Astrocyte (in vitro differentiated cells and primary cell): ENCODE measurements around the gene CREG2. TPM values are rescaled to one million over a fixed set of nuclear protein-coding genes. Genes with fewer than 3 reads are reported as not detected.
"Not testable (repeated sequence)": the region's sequence is repeated elsewhere in the genome, so short reads cannot be mapped to it uniquely, and the experiment has no call there.

Experiments
- DNase-seq: peaks from one replicate; pipeline ENCODE4 v3.0.0-alpha.2; 2010; ENCODE audit warnings: low read depth
- FAIRE-seq: peaks from 2 replicates; lab custom pipeline; 2011; peaks lifted over from hg19 to GRCh38; lab: Jason Lieb, UNC
- H2AFZ ChIP-seq: 2 replicates; pipeline ENCODE4 v1.6.0; 2012; ENCODE audit warnings: low read depth, low read length, inconsistent platforms
- H3K27ac ChIP-seq: 2 replicates; pipeline ENCODE4 v1.5.1; 2011; ENCODE audit warnings: low read depth, low read length, inconsistent platforms
- H3K27me3 ChIP-seq: 2 replicates; pipeline ENCODE4 v1.6.0; 2011; ENCODE audit warnings: low read length, inconsistent platforms; ENCODE audit not compliant: insufficient read depth
- H3K36me3 ChIP-seq: 2 replicates; pipeline ENCODE4 v1.5.1; 2011; ENCODE audit warnings: low read length, inconsistent platforms; ENCODE audit not compliant: insufficient read depth
- H3K4me1 ChIP-seq: 2 replicates; pipeline ENCODE4 v1.5.1; 2011; ENCODE audit warnings: low read length, inconsistent platforms; ENCODE audit not compliant: insufficient read depth
- H3K4me2 ChIP-seq: 2 replicates; pipeline ENCODE4 v1.6.0; 2012; ENCODE audit warnings: low read length, inconsistent platforms
- H3K4me3 ChIP-seq: 2 replicates; pipeline ENCODE4 v1.5.1; 2011; ENCODE audit warnings: low read depth, mild to moderate bottlenecking, low read length, inconsistent platforms; ENCODE audit not compliant: insufficient read depth
- H3K79me2 ChIP-seq: 2 replicates; pipeline ENCODE4 v1.6.0; 2012; ENCODE audit warnings: mild to moderate bottlenecking, low read length, inconsistent platforms; ENCODE audit not compliant: insufficient read depth
- H3K9ac ChIP-seq: 2 replicates; pipeline ENCODE4 v1.6.0; 2012; ENCODE audit warnings: mild to moderate bottlenecking, low read length, inconsistent platforms
- H3K9me3 ChIP-seq: 2 replicates; pipeline ENCODE4 v1.5.1; 2012; ENCODE audit warnings: low read depth, mild to moderate bottlenecking, low read length, inconsistent platforms; ENCODE audit not compliant: insufficient read depth
- H4K20me1 ChIP-seq: 2 replicates; pipeline ENCODE4 v1.6.0; 2012; ENCODE audit warnings: low read length, inconsistent platforms; ENCODE audit not compliant: insufficient read depth
- H3K27ac Mint-ChIP-seq: one replicate; pipeline ENCODE4 v1.8.0; 2021; ENCODE audit warnings: mild to moderate bottlenecking, mixed read lengths; ENCODE audit not compliant: unreplicated experiment
- H3K27me3 Mint-ChIP-seq: one replicate; pipeline ENCODE4 v1.8.0; 2021; ENCODE audit warnings: low read depth, mixed read lengths; ENCODE audit not compliant: unreplicated experiment
- H3K36me3 Mint-ChIP-seq: one replicate; pipeline ENCODE4 v1.8.0; 2021; ENCODE audit warnings: low read depth, mixed read lengths; ENCODE audit not compliant: unreplicated experiment
- H3K4me1 Mint-ChIP-seq: one replicate; pipeline ENCODE4 v1.8.0; 2021; ENCODE audit warnings: low read depth, mixed read lengths; ENCODE audit not compliant: unreplicated experiment
- H3K4me3 Mint-ChIP-seq: one replicate; pipeline ENCODE4 v1.8.0; 2021; ENCODE audit warnings: mild to moderate bottlenecking, moderate library complexity, mixed read lengths; ENCODE audit not compliant: unreplicated experiment
- H3K9me3 Mint-ChIP-seq: one replicate; pipeline ENCODE4 v1.8.0; 2021; ENCODE audit warnings: mild to moderate bottlenecking, mixed read lengths; ENCODE audit not compliant: unreplicated experiment
- CTCF ChIP-seq: IDR thresholded peaks from 2 replicates; pipeline ENCODE4 v1.5.1; 2011; ENCODE audit warnings: low read depth, mild to moderate bottlenecking, inconsistent platforms, low read length, moderate library complexity; ENCODE audit not compliant: insufficient read depth
- EZH2 ChIP-seq: IDR thresholded peaks from 2 replicates; pipeline ENCODE4 v1.6.1; 2012; ENCODE audit warnings: mild to moderate bottlenecking, low read length, inconsistent platforms; ENCODE audit not compliant: insufficient read depth
- total RNA-seq: library from RNA; stranded (reverse); gene quantifications from 2 replicates; pipeline ENCODE4 v1.2.1, GENCODE V29; 2021

The CREG2 gene
- total RNA-seq, 1 donor from 2014 or later, result 0.11 TPM

- Mint-ChIP-seq H3K27me3 (no peaks in the 10 kb centered on the region), H3K36me3 (no peaks in the 10 kb centered on the region), H3K4me3 (no peak overlapping the region), H3K9me3 (no peaks in the 10 kb centered on the region), H3K27ac (no peak overlapping the region), H3K4me1 (peaks cover 16% of the 10 kb centered on the region)
- no peaks in the 10 kb centered on the region for H3K36me3 ChIP-seq
- peak overlapping the region; percentile 28 for H3K27ac ChIP-seq
- peaks cover 20% of the 10 kb centered on the region for H3K4me1 ChIP-seq
- H3K4me3 ChIP-seq, result no peak overlapping the region
- no peak for TF ChIP-seq EZH2
- no peak for TF ChIP-seq CTCF
- no peak overlapping the region for H3K9ac ChIP-seq
- peak overlapping the region; percentile 72 for H2AFZ ChIP-seq
- no peak for DNase-seq
- H3K9me3 ChIP-seq, result no peaks in the 10 kb centered on the region
- no peak for FAIRE-seq
- no peaks in the 10 kb centered on the region for H4K20me1 ChIP-seq
- H3K79me2 ChIP-seq, result no peaks in the 10 kb centered on the region
- H3K4me2 ChIP-seq, result peak overlapping the region; percentile 65
- no peaks in the 10 kb centered on the region for H3K27me3 ChIP-seq
Measured at GRCh38 chr2:101327863-101328394, 59.4 kb downstream of the CREG2 start.

- Histone ChIP-seq H3K27me3 (no peaks in the 10 kb centered on the region), H3K79me2 (no peaks in the 10 kb centered on the region), H2AFZ (no peak overlapping the region), H3K9me3 (no peaks in the 10 kb centered on the region), H3K4me1 (peaks cover 18% of the 10 kb centered on the region), H3K27ac (no peak overlapping the region), H3K36me3 (no peaks in the 10 kb centered on the region), H4K20me1 (no peaks in the 10 kb centered on the region), H3K4me2 (no peak overlapping the region), H3K4me3 (no peak overlapping the region), H3K9ac (no peak overlapping the region)
- no peak for FAIRE-seq
- H3K4me1 Mint-ChIP-seq, result peaks cover 10% of the 10 kb centered on the region
- H3K9me3 Mint-ChIP-seq, result no peaks in the 10 kb centered on the region
- no peaks in the 10 kb centered on the region for H3K36me3 Mint-ChIP-seq
- DNase-seq, result no peak
- TF ChIP-seq CTCF (no peak), EZH2 (no peak)
- H3K27me3 Mint-ChIP-seq, result no peaks in the 10 kb centered on the region
- H3K4me3 Mint-ChIP-seq, result no peak overlapping the region
- H3K27ac Mint-ChIP-seq, result no peak overlapping the region
Measured at GRCh38 chr2:101325425-101325824, 61.9 kb downstream of the CREG2 start.

GRCh38 chr2:101316568-101316967 lies 70.7 kb downstream of the CREG2 start:
- H3K4me1 ChIP-seq, H3K36me3 ChIP-seq, H4K20me1 ChIP-seq, H3K9ac ChIP-seq, H2AFZ ChIP-seq, H3K27me3 ChIP-seq, H3K27me3 Mint-ChIP-seq, H3K27ac Mint-ChIP-seq, H3K27ac ChIP-seq, H3K9me3 ChIP-seq, H3K4me2 ChIP-seq, FAIRE-seq, H3K4me1 Mint-ChIP-seq, DNase-seq, H3K4me3 Mint-ChIP-seq, H3K36me3 Mint-ChIP-seq, H3K79me2 ChIP-seq, H3K4me3 ChIP-seq: not testable (repeated sequence)
- peaks cover 15% of the 10 kb centered on the region for H3K9me3 Mint-ChIP-seq
